ENCODE measurements around the gene TRIM37. TPM values are rescaled to one million over a fixed set of nuclear protein-coding genes. Genes with fewer than 3 reads are reported as not detected.

The TRIM37 gene
- total RNA-seq, 6 experiments from 2014 or later: 21.5 to 25.0 (median 23.7) TPM

- Mint-ChIP-seq H3K9me3 (no peaks in the 10 kb centered on the region), H3K36me3 (ENCODE audit: low read depth) (peaks cover 15% of the 10 kb centered on the region), H3K4me1 (ENCODE audit: low read depth) (no peaks in the 10 kb centered on the region), H3K27ac (no peak overlapping the region), H3K27me3 (ENCODE audit: insufficient read depth) (no peaks in the 10 kb centered on the region), H3K4me3 (no peak overlapping the region)
- no peak for DNase-seq
- TF ChIP-seq CTCF (IDR thresholded peaks at IDR 0.05): no peak
Observed at GRCh38 chr17:59049798-59050197, 56.9 kb downstream of the TRIM37 start.

DNA sequence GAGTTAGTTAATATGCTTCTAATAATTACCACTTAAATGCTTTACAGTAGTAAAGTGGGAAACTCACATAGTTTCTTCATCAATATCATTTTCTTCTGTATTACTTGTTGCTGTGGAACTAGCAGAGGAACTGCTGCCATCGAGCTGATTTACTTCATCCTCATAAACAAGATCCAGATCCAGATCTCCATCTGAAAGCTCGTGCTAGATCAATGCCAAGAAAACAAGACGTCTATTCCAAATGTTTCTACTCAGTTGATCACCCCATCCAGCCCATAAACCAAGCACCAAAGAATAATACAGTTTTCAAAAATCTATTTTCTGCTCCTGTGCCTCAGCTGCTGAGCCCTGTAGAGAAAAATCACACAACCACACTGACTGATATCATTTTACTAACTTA, 59.1 kb downstream of the TRIM37 start:
- H3K9me3 Mint-ChIP-seq: no peaks in the 10 kb centered on the region
- H3K4me1 Mint-ChIP-seq (ENCODE audit: low read depth): no peaks in the 10 kb centered on the region
- H3K27ac Mint-ChIP-seq: no peak overlapping the region
- no peaks in the 10 kb centered on the region for H3K27me3 Mint-ChIP-seq (ENCODE audit: insufficient read depth)
- TF ChIP-seq CTCF (IDR thresholded peaks at IDR 0.05): no peak
- no peak for DNase-seq
- peaks cover 15% of the 10 kb centered on the region for H3K36me3 Mint-ChIP-seq (ENCODE audit: low read depth)
- H3K4me3 Mint-ChIP-seq: no peak overlapping the region

- no peak for TF ChIP-seq CTCF (IDR thresholded peaks at IDR 0.05)
- Mint-ChIP-seq H3K27ac (no peak overlapping the region), H3K27me3 (ENCODE audit: insufficient read depth) (no peaks in the 10 kb centered on the region), H3K9me3 (no peaks in the 10 kb centered on the region), H3K4me3 (no peak overlapping the region), H3K36me3 (ENCODE audit: low read depth) (peaks cover 15% of the 10 kb centered on the region), H3K4me1 (ENCODE audit: low read depth) (no peaks in the 10 kb centered on the region)
- no peak for DNase-seq
Observed at GRCh38 chr17:59046192-59046591, 60.5 kb downstream of the TRIM37 start.

DNA sequence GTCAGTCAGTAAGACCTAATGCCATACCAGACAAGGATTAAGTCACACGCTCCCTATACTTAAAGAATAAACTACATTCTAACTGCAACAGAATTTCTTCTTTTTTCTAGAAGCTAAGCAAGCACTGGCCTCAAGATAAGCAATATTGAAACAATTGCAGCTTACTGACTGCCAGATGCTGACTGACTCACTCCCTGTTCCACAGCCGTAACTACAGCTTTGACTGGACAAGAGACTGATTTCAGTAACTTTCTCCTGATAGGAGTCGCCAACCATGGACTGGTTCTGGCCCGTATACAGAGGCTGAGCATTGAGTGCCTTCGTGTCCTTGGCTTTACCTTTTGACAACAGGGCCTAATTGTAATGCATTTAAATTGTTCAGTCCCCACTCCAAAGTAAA, 67.9 kb downstream of the TRIM37 start:
- no peak for DNase-seq
- Mint-ChIP-seq H3K27me3 (ENCODE audit: insufficient read depth) (peaks cover 2% of the 10 kb centered on the region; the same call in 1 of the 2 replicates), H3K4me1 (ENCODE audit: low read depth) (no peaks in the 10 kb centered on the region)

DNA sequence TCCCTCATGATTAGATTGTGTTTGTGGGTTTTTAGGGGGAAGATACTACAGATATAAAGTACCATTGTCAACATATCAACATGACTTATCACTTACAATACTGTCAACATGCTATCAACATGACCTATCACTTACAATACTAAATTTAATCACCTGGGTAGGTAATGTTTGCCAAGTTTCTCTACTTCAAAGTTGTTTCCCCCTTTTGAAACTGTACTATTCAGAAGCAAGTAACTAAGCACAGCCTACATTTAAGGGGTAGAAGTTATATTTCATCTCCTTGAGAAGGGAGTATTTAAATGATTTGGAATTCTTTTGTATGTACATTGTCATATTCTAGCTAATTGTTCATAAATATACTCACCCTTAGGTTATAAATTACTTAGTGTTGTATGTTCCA, 68.7 kb downstream of the TRIM37 start:
- peaks cover 2% of the 10 kb centered on the region; the same call in 1 of the 2 replicates for H3K27me3 Mint-ChIP-seq (ENCODE audit: insufficient read depth)
- no peaks in the 10 kb centered on the region for H3K9me3 Mint-ChIP-seq
- H3K36me3 Mint-ChIP-seq (ENCODE audit: low read depth): peaks cover 7% of the 10 kb centered on the region; the same call in 1 of the 2 replicates
- H3K4me3 Mint-ChIP-seq: no peak overlapping the region
- H3K27ac Mint-ChIP-seq: no peak overlapping the region
- TF ChIP-seq CTCF (IDR thresholded peaks at IDR 0.05): no peak
- no peaks in the 10 kb centered on the region for H3K4me1 Mint-ChIP-seq (ENCODE audit: low read depth)
- DNase-seq: no peak

More for the DNA sequence above, 67.9 kb downstream of the TRIM37 start:
- Mint-ChIP-seq H3K4me3 (no peak overlapping the region), H3K27ac (no peak overlapping the region; the same call in 1 of the 2 replicates), H3K9me3 (no peaks in the 10 kb centered on the region), H3K36me3 (ENCODE audit: low read depth) (peaks cover 7% of the 10 kb centered on the region; the same call in 1 of the 2 replicates)
- no peak for TF ChIP-seq CTCF (IDR thresholded peaks at IDR 0.05)

DNA sequence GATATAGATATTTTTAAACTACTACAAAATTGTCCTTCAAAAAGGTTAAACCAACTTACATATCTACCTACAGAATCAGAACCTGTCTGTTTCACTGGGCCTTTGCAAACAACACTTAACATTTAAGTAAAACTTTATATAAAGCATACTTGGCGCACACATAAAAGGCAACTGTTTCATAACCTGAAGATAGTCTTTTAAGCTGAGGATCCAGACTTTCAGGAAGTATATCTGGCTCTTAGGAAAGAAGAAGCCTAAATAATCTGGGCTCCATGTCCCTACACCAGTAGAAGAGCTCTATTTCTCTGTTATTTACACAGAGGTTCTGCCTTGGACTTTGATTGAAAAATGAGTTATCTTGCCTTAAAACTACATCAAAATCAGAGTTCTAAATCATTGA, 75.9 kb downstream of the TRIM37 start:
- peaks cover 8% of the 10 kb centered on the region for H3K36me3 Mint-ChIP-seq (ENCODE audit: low read depth)

More for the DNA sequence above, 75.9 kb downstream of the TRIM37 start:
- DNase-seq: no peak
- no peak overlapping the region for H3K4me3 Mint-ChIP-seq
- H3K9me3 Mint-ChIP-seq: no peaks in the 10 kb centered on the region
- no peaks in the 10 kb centered on the region for H3K27me3 Mint-ChIP-seq (ENCODE audit: insufficient read depth)
- H3K27ac Mint-ChIP-seq: no peak overlapping the region
- H3K4me1 Mint-ChIP-seq (ENCODE audit: low read depth): no peaks in the 10 kb centered on the region
- TF ChIP-seq CTCF (IDR thresholded peaks at IDR 0.05): no peak

All from HFFc6 (cell line).